Uterus (tissue), 4 donors: Measurements from ENCODE around the gene NR2F6. TPM values are rescaled to one million over a fixed set of nuclear protein-coding genes. Genes with fewer than 3 reads are reported as not detected.

Experiments used
- DNase-seq, 2 donors: peaks; one replicate each; pipeline ENCODE4 v3.0.0-alpha.2; 2019 to 2020
- H3K27ac ChIP-seq, 2 donors: fragments of 200-600 bp; sonication (generic); 1 replicate in 1 of 2; 2 replicates in 1 of 2; pipeline ENCODE4 v1.5.1; 2016 to 2018
- H3K27me3 ChIP-seq, 2 donors: fragments of 200-600 bp; sonication (generic); one replicate each; pipeline ENCODE4 v1.5.1; 2018 to 2019; ENCODE audit warnings: control low read depth in 1 of 2
- H3K36me3 ChIP-seq, 2 donors: fragments of 200-600 bp; sonication (generic); one replicate each; pipeline ENCODE4 v1.5.1; 2019; ENCODE audit warnings: control low read depth in 1 of 2
- H3K4me1 ChIP-seq, 2 donors: fragments of 200-600 bp; sonication (generic); one replicate each; pipeline ENCODE4 v1.5.1; 2018 to 2019; ENCODE audit warnings: control low read depth in 1 of 2
- H3K4me3 ChIP-seq, 2 donors: fragments of 200-600 bp; sonication (generic); 1 replicate in 1 of 2; 2 replicates in 1 of 2; pipeline ENCODE4 v1.5.1; 2018 to 2019; ENCODE audit warnings: mild to moderate bottlenecking in 1 of 2
- H3K9me3 ChIP-seq, 2 donors: fragments of 200-600 bp; sonication (generic); one replicate each; pipeline ENCODE4 v1.5.1; 2019; ENCODE audit warnings: control low read depth in 1 of 2
- CTCF ChIP-seq, 4 experiments: fragments of 200-600 bp in 2 of 4; fragments of 450-650 bp in 2 of 4; sonication (generic) in 2 of 4; IDR thresholded peaks; one replicate each; pipeline ENCODE4 v1.5.1; 2016 to 2019; ENCODE audit warnings: antibody characterized with exemption in 4 of 4, mild to moderate bottlenecking in 2 of 4, moderate library complexity in 1 of 4
- POLR2A ChIP-seq, 2 donors: fragments of 450-650 bp; IDR thresholded peaks; one replicate each; pipeline ENCODE4 v1.6.1; 2016; ENCODE audit warnings: antibody characterized with exemption in 2 of 2, mild to moderate bottlenecking in 1 of 2, moderate library complexity in 1 of 2
- intact Hi-C: fragments of 100-400 bp; cut with DNase I; formaldehyde crosslinking; loops from one replicate; pipeline ENCODE4 v1.15.1; 2023; ENCODE audit warnings: low total_unique reads
- total RNA-seq, 4 donors: library from RNA; depleted of rRNA in 3 of 4; stranded (reverse); fragments of >200 nt in 3 of 4; gene quantifications; one replicate each; pipeline versions ENCODE4 v1.1.0 to v1.2.4, GENCODE V29; 2014 to 2023
- donor health status: DM: yes; HTN: yes; CAD: no.

NR2F6 gene
- total RNA-seq, 4 donors from 2014 or later, result 14.3 to 45.0 (median 36.0) TPM

DNA sequence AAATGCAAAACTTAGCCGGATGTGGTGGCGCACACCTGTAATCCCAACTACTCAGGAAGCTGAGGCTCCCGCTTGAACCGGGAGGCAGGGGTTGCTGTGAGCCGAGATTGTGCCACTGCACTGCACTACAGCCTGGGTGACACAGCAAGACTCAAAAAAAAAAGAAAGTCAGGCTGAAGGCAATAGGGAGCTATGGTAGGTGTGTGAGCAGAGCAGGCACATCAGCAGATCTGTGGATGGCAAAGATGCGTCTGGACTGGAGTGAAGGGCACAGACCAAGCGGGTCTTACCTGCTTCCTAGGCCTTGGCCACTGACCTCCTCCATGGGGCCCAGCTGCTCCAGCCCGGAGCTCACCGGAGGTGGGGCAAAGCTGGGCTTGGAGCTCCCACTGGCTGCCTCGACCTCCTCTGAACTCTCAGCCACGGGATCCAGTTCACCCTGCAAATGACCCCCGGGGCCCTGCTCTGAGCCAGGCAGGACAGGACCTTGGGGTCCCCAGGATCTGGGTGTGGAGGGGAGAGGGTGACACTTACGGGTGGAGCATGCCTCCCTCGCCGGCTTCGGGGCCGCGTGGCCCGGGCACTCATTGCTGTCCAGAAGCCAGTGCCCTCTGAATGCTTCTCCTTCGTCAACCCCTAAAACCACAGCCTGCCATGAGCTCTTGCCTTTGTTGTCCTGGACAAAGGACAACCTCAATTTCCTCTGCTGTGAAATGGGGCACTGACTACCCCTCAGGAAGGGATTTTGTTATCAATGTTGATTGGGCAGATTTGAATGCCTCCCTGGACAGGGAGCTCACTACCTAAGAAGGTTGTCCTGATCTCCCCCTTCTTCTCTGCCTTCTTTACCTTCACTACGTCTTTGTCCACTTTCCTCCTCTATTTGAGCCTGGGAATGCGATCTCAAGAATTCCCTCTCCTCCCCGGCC lies 18.3 kb upstream of the NR2F6 start:
- Histone ChIP-seq H3K4me1 (peaks cover 0 to 6% of the 10 kb centered on the region in 2 donors), H3K9me3 (no peaks in the 10 kb centered on the region), H3K36me3 (no peaks in the 10 kb centered on the region), H3K27me3 (no peaks in the 10 kb centered on the region), H3K27ac (peak overlapping the region; percentile 37 to 79), H3K4me3 (peak overlapping the region; percentile 15 to 21)
- TF ChIP-seq CTCF (IDR thresholded peaks at IDR 0.05), result no peak
- no peak for TF ChIP-seq POLR2A (IDR thresholded peaks at IDR 0.05)
- intact Hi-C loops, result no loop called here
- no peak for DNase-seq

GRCh38 chr19:17262557-17262956 lies 16.8 kb upstream of the NR2F6 start:
- Histone ChIP-seq H3K36me3 (no peaks in the 10 kb centered on the region), H3K4me1 (no peaks in the 10 kb centered on the region), H3K9me3 (no peaks in the 10 kb centered on the region), H3K27me3 (no peaks in the 10 kb centered on the region), H3K27ac (no peak overlapping the region), H3K4me3 (no peak overlapping the region)
- DNase-seq, result no peak
- intact Hi-C loops, result no loop called here
- TF ChIP-seq CTCF (IDR thresholded peaks at IDR 0.05), result no peak
- no peak for TF ChIP-seq POLR2A (IDR thresholded peaks at IDR 0.05)

GRCh38 chr19:17260842-17261325 lies 15.2 kb upstream of the NR2F6 start:
- H3K27ac ChIP-seq, result no peak overlapping the region
- peak; percentile 64 to 86 (median 82) for TF ChIP-seq CTCF (IDR thresholded peaks at IDR 0.05)
- no peak for TF ChIP-seq POLR2A (IDR thresholded peaks at IDR 0.05)
- DNase-seq, result peak; percentile 66 to 76
- no peaks in the 10 kb centered on the region for H3K36me3 ChIP-seq
- no peaks in the 10 kb centered on the region for H3K4me1 ChIP-seq
- no peaks in the 10 kb centered on the region for H3K27me3 ChIP-seq
- H3K9me3 ChIP-seq, result no peaks in the 10 kb centered on the region
- intact Hi-C loops, result no loop called here
- H3K4me3 ChIP-seq, result no peak overlapping the region

DNA sequence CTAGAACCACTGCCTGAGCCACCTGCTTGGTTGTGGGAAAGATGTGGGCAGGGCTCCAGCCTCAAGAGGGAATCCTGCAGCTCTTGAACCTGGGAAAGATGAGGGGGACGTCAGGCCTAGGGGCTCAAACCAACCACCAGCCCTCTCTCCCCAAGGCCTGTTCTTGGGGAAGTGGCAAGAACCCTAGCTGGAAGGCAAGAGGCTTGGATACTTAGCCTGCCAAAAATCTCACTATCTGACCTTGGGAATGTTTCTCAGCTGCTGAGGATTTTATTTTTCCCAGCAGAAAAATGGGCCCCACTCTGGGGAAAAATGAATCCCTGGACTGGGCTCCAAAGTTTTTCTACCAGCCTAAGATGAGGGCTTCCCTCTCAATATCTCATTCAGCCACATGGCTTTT lies 14.2 kb upstream of the NR2F6 start:
- H3K27ac ChIP-seq, result no peak overlapping the region
- no peaks in the 10 kb centered on the region for H3K36me3 ChIP-seq
- no peaks in the 10 kb centered on the region for H3K4me1 ChIP-seq
- TF ChIP-seq CTCF (IDR thresholded peaks at IDR 0.05) (no peak), POLR2A (IDR thresholded peaks at IDR 0.05) (no peak)
- no peaks in the 10 kb centered on the region for H3K27me3 ChIP-seq
- H3K4me3 ChIP-seq, result no peak overlapping the region
- intact Hi-C loops, result no loop called here
- no peak for DNase-seq
- no peaks in the 10 kb centered on the region for H3K9me3 ChIP-seq

DNA sequence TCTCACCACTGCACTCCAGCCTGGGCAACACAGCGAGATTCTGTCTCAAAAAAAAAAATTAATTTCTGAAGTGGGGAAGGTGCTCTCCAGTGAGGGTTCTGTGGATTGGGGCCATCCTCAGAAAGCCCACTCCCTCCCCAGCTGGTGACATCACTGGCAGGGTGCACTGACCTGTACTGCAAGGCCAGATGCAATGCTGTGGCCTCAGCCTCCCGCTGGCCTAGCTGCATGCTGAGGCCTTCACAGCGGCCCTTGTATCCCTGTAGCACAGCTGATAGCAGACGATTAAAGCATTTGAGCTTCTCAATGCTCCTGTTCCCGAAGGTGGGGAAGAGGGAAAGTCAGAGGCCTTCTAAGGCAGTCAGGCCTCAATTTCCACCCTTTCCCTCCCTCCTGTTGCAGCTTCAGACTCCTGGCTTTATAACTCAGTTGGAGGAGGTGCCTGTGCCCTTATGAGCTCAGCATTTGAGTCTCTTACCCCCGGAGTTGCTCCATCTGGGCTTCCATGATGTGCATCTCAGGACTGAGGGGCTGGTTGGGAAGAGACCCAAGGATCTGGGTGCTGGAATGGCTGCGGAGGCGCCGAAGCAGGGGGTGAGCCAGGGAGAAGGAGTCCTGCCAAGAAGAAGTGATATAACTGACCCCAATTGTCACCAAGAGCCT lies 13.5 kb upstream of the NR2F6 start:
- Histone ChIP-seq H3K27me3 (no peaks in the 10 kb centered on the region), H3K27ac (no peak overlapping the region), H3K9me3 (no peaks in the 10 kb centered on the region), H3K36me3 (no peaks in the 10 kb centered on the region), H3K4me3 (no peak overlapping the region), H3K4me1 (no peaks in the 10 kb centered on the region)
- TF ChIP-seq CTCF (IDR thresholded peaks at IDR 0.05) (no peak), POLR2A (IDR thresholded peaks at IDR 0.05) (no peak)
- intact Hi-C loops, result no loop called here
- DNase-seq, result no peak
